Upper lobe of left lung (tissue), 4 donors: ENCODE data around the gene PTEN.

Experiments
- POLR2AphosphoS5 ChIP-seq, 2 donors: sonication (generic); formaldehyde crosslinking; IDR thresholded peaks; one replicate each; pipeline ENCODE4 v1.5.1; 2017; ENCODE audit warnings: antibody characterized with exemption in 2 of 2
- TF ChIP-seq, protein P1 (sequence below), 6 experiments: fragments of 450-650 bp in 4 of 6; fragments of 200-600 bp in 2 of 6; sonication (generic) in 2 of 6; IDR thresholded peaks; one replicate each; pipeline ENCODE4 v1.5.1; 2016 to 2019; ENCODE audit warnings: antibody characterized with exemption in 6 of 6

DNA sequence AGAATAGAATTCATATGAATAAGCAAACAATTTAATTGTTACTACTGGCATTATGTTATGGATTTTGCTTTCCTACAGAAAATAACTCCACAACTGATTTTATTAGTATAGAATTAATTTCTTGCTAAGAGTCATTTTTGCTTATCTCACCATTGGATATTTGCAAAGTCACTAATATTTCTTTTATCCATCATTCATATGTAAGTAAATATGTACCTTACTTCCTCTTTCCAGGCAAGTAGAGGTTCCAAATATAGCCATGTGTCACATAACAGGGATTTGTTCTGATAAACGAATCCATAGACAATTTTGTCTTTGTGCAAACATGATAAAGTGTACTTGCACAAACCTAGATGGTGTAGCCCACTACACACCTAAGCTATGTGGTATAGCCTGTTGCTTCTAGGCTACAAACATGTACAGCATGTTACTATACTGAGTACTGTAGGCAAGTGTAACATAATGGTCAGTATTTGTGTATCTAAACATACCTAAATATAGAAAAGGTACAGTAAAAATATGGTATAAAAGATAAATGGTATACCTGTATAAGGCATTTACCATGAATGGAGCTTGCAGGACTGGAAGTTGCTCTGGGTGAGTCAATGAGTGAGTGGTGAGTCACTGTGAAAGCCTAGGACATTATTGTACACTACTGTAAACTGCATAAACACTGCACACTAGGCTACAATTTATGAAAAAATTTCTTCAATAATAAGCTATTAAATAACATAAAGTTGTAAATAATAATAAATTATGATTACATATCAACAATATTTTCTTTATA, 18.4 kb upstream of the PTEN start:
- no peak for TF ChIP-seq POLR2AphosphoS5 (IDR thresholded peaks at IDR 0.05)
- TF ChIP-seq, protein P1, sequence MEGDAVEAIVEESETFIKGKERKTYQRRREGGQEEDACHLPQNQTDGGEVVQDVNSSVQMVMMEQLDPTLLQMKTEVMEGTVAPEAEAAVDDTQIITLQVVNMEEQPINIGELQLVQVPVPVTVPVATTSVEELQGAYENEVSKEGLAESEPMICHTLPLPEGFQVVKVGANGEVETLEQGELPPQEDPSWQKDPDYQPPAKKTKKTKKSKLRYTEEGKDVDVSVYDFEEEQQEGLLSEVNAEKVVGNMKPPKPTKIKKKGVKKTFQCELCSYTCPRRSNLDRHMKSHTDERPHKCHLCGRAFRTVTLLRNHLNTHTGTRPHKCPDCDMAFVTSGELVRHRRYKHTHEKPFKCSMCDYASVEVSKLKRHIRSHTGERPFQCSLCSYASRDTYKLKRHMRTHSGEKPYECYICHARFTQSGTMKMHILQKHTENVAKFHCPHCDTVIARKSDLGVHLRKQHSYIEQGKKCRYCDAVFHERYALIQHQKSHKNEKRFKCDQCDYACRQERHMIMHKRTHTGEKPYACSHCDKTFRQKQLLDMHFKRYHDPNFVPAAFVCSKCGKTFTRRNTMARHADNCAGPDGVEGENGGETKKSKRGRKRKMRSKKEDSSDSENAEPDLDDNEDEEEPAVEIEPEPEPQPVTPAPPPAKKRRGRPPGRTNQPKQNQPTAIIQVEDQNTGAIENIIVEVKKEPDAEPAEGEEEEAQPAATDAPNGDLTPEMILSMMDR (IDR thresholded peaks at IDR 0.05) = no peak
